Pancreas (tissue), 10 donors: ENCODE data around the gene PROB1. TPM values are rescaled to one million over a fixed set of nuclear protein-coding genes. Genes with fewer than 3 reads are reported as not detected.

Experiments used
- ATAC-seq, 4 donors: fragments of 200-7000 bp; cut with Tn5 transposase; one replicate each; pipeline versions ENCODE4 v1.8.0 to v1.9.1; 2020; ENCODE audit warnings: mild to moderate bottlenecking in 4 of 4, moderate library complexity in 4 of 4
- DNase-seq, 6 donors: peaks; one replicate each; pipeline ENCODE4 v3.0.0-alpha.2; 2020
- FAIRE-seq: peaks from 2 replicates; lab custom pipeline; 2012; peaks lifted over from hg19 to GRCh38; lab: Jason Lieb, UNC
- H3K27ac ChIP-seq, 4 donors: fragments of 200-600 bp; sonication (generic); 1 replicate in 3 of 4; 2 replicates in 1 of 4; pipeline versions ENCODE4 v1.5.0 to v1.8.0; 2020
- H3K27me3 ChIP-seq, 4 donors: fragments of 200-600 bp; one replicate each; pipeline ENCODE4 v1.8.0; 2021
- H3K36me3 ChIP-seq, 3 donors: fragments of 200-600 bp; sonication (generic) in 1 of 3; one replicate each; pipeline versions ENCODE4 v1.5.0 to v1.8.0; 2020 to 2021
- H3K4me1 ChIP-seq, 3 donors: fragments of 200-600 bp; one replicate each; pipeline ENCODE4 v1.8.0; 2021
- H3K4me3 ChIP-seq, 4 donors: fragments of 200-600 bp; sonication (generic) in 2 of 4; one replicate each; pipeline versions ENCODE4 v1.5.0 to v1.8.0; 2020 to 2021
- H3K9me3 ChIP-seq, 4 donors: fragments of 200-600 bp; one replicate each; pipeline ENCODE4 v1.8.0; 2021
- CTCF ChIP-seq, 4 donors: fragments of 200-600 bp; sonication (generic) in 3 of 4; IDR thresholded peaks; one replicate each; pipeline versions ENCODE4 v1.5.0 to v1.8.0; 2021; ENCODE audit warnings: antibody characterized with exemption in 4 of 4
- WGBS, 2 donors: extraction: QIAGEN DNeasy Blood & Tissue Kit; methylation state at CpG; one replicate each; pipeline ENCODE4 v1.1.7; 2013; 5-methylcytosine and 5-hydroxymethylcytosine counted together
- intact Hi-C, 3 donors: fragments of 100-400 bp; cut with DNase I; formaldehyde crosslinking; loops; one replicate each; pipeline versions ENCODE4 v1.11.1 to v1.14.2; 2022
- polyA plus RNA-seq, 2 donors: library from polyadenylated mRNA; stranded (reverse); fragments of 200-250 nt; gene quantifications; one replicate each; pipeline ENCODE4 v1.2.3, GENCODE V29; 2013
- total RNA-seq, 6 donors: library from RNA; stranded (reverse); fragmentation: NEBNext Ultra II Directional in 4 of 6; extraction: Animal tissue kit (Norgen Biotek cat#: 25700) in 4 of 6; gene quantifications; one replicate each; pipeline versions ENCODE4 v1.2.1 to v1.2.4, GENCODE V29; 2021 to 2023
- donor health status: healthy with polysubstance abuse.
- donor health status: DM: no; HTN: no; CAD: no; lungs with moderate emphysema.
- donor health status: DM: no; HTN: no; CAD: no.
- donor health status: control.
- donor health status: control.
- donor health status: Bipolar disorder and iron deficiency.
- donor health status: DM: yes; HTN: yes; CAD: no.
- donor health status: DM: no; HTN: no; CAD: no.
- donor health status: DM: no; HTN: no; CAD: no.
- donor health status: DM: yes; HTN: yes; CAD: no.

PROB1 gene
- total and polyA plus RNA-seq, 8 donors, result 0.19 to 0.38 (median 0.34) TPM

- FAIRE-seq (no peak), ATAC-seq (no peak), DNase-seq (peak in 2 of 6 donors; percentile 26 to 48)
- Histone ChIP-seq H3K9me3 (no peaks in the 10 kb centered on the region), H3K4me3 (no peak overlapping the region), H3K36me3 (no peaks in the 10 kb centered on the region), H3K27ac (no peak overlapping the region), H3K4me1 (peaks cover 0 to 6% (median 0%) of the 10 kb centered on the region in 3 donors), H3K27me3 (peaks cover 0 to 6% (median 2%) of the 10 kb centered on the region in 4 donors)
- WGBS, 2 donors, result 82 to 86% methylated on average over 8 of the region's 8 CpGs
- no peak for TF ChIP-seq CTCF (IDR thresholded peaks at IDR 0.05)
- intact Hi-C loops, result no loop called here
Observed at GRCh38 chr5:139395844-139396640, 1.1 kb upstream of the PROB1 start.

GRCh38 chr5:139394123-139394653, 716 bp downstream of the PROB1 start:
- intact Hi-C loops, result no loop called here
- peak overlapping the region in 3 of 4 donors; percentile 7 to 47 (median 28) for H3K4me3 ChIP-seq
- H3K9me3 ChIP-seq, result no peaks in the 10 kb centered on the region
- FAIRE-seq (no peak), DNase-seq (peak in 3 of 6 donors; percentile 39 to 78 (median 76)), ATAC-seq (peak; percentile 19 to 61 (median 49))
- H3K4me1 ChIP-seq, result peaks cover 0 to 6% (median 0%) of the 10 kb centered on the region in 3 donors
- WGBS, 2 donors, result 3 to 5% methylated on average over 56 to 62 of the region's 62 CpGs
- H3K36me3 ChIP-seq, result no peaks in the 10 kb centered on the region
- TF ChIP-seq CTCF (IDR thresholded peaks at IDR 0.05), result peak in 2 of 4 donors; percentile 7 to 18
- H3K27me3 ChIP-seq, result peaks cover 0 to 6% (median 2%) of the 10 kb centered on the region in 4 donors
- H3K27ac ChIP-seq, result no peak overlapping the region

- 11 to 13% methylated on average over 46 to 49 of the region's 49 CpGs for WGBS, 2 donors
- Histone ChIP-seq H3K27ac (no peak overlapping the region), H3K27me3 (peaks cover 0 to 6% (median 2%) of the 10 kb centered on the region in 4 donors), H3K9me3 (no peaks in the 10 kb centered on the region), H3K36me3 (no peaks in the 10 kb centered on the region), H3K4me1 (peaks cover 0 to 6% (median 0%) of the 10 kb centered on the region in 3 donors), H3K4me3 (peak overlapping the region in 3 of 4 donors; percentile 7 to 47 (median 28))
- TF ChIP-seq CTCF (IDR thresholded peaks at IDR 0.05), result no peak
- intact Hi-C loops, result no loop called here
- ATAC-seq (no peak), FAIRE-seq (no peak), DNase-seq (peak in 1 of 6 donors; percentile 68)
Observed at GRCh38 chr5:139393497-139394122, 1.3 kb downstream of the PROB1 start.

GRCh38 chr5:139392678-139393496, 2.0 kb downstream of the PROB1 start:
- DNase-seq, result peak in 4 of 6 donors; percentile 38 to 79 (median 66)

More at GRCh38 chr5:139392678-139393496, 2.0 kb downstream of the PROB1 start:
- no peaks in the 10 kb centered on the region for H3K9me3 ChIP-seq
- intact Hi-C loops, result no loop called here
- 3% methylated on average over 63 to 77 of the region's 77 CpGs for whole genome bisulfite sequencing, 2 donors
- H3K4me3 ChIP-seq, result peak overlapping the region; percentile 7 to 47 (median 22)
- FAIRE-seq (no peak), ATAC-seq (peak; percentile 43 to 72 (median 66))
- no peak overlapping the region for H3K27ac ChIP-seq
- H3K36me3 ChIP-seq, result no peaks in the 10 kb centered on the region
- H3K4me1 ChIP-seq, result peaks cover 0 to 6% (median 0%) of the 10 kb centered on the region in 3 donors
- peak in 1 of 4 donors; percentile 17 for TF ChIP-seq CTCF (IDR thresholded peaks at IDR 0.05)
- peaks cover 0 to 6% (median 2%) of the 10 kb centered on the region in 4 donors for H3K27me3 ChIP-seq
